Measurements from ENCODE around the gene CPXM2.

DNA sequence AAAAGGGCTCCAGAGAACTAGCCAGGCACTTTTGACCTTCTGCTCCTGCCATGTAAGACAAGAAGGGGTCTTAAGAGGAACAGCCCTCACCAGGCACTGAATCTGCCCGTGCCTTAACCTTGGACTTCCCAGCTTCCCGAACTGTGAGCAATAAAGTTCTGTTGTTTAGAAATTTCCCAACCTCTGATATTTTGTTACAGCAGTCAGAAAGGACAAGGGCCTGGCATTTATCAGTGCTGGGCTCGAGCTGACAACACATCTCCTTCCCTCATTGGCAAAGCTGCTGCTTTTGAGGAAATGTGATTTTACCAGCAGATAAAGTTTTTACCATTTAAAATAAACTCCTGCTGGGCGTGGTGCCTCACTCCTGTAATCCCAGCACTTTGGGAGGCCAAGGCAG, 122.0 kb downstream of the CPXM2 start:
- TF ChIP-seq POLR2AphosphoS5 (IDR thresholded peaks at IDR 0.05; ENCODE audit: low read depth, low read length) (no peak), TAF1 (IDR thresholded peaks at IDR 0.05; ENCODE audit: low read depth, low read length) (no peak), POLR2A (IDR thresholded peaks at IDR 0.05; ENCODE audit: low read depth, low read length) (no peak), PAX5 (IDR thresholded peaks at IDR 0.05; ENCODE audit: insufficient read depth, low read length, severe bottlenecking) (no peak)
